ENCODE results near the gene PGBD5.
A peak's percentile ranks its signal among the peaks of the same experiment; 100 is the strongest.

Gene PGBD5

GRCh38 chr1:230299191-230300006 is 126.7 kb downstream of the PGBD5 start:
- no peak for DNase-seq

- no peak for DNase-seq
Measured at GRCh38 chr1:230295367-230295766, 130.8 kb downstream of the PGBD5 start.

- no peak for DNase-seq
Measured at GRCh38 chr1:230293390-230293700, 132.8 kb downstream of the PGBD5 start.

- DNase-seq: peak; percentile 18
Measured at GRCh38 chr1:230292689-230293389, 133.3 kb downstream of the PGBD5 start.

- no peak for DNase-seq
Measured at GRCh38 chr1:230291731-230292620, 134.2 kb downstream of the PGBD5 start.

GRCh38 chr1:230289350-230289644 is 136.8 kb downstream of the PGBD5 start:
- no peak for DNase-seq

GRCh38 chr1:230288641-230289349 is 137.3 kb downstream of the PGBD5 start:
- no peak for DNase-seq

- DNase-seq: no peak
Measured at GRCh38 chr1:230287674-230288315, 138.3 kb downstream of the PGBD5 start.

GRCh38 chr1:230286890-230287269 is 139.3 kb downstream of the PGBD5 start:
- no peak for DNase-seq

- DNase-seq: no peak
Measured at GRCh38 chr1:230286166-230286889, 139.8 kb downstream of the PGBD5 start.

GRCh38 chr1:230285351-230285750 is 140.8 kb downstream of the PGBD5 start:
- DNase-seq: no peak

GRCh38 chr1:230284891-230285290 is 141.2 kb downstream of the PGBD5 start:
- no peak for DNase-seq

- DNase-seq: no peak
Measured at GRCh38 chr1:230283678-230284077, 142.5 kb downstream of the PGBD5 start.

- no peak for DNase-seq
Measured at GRCh38 chr1:230282157-230282556, 144.0 kb downstream of the PGBD5 start.

GRCh38 chr1:230281556-230281955 is 144.6 kb downstream of the PGBD5 start:
- no peak for DNase-seq

- no peak for DNase-seq
Measured at GRCh38 chr1:230280906-230281413, 145.2 kb downstream of the PGBD5 start.

GRCh38 chr1:230280054-230280795 is 145.9 kb downstream of the PGBD5 start:
- DNase-seq: no peak

- DNase-seq: no peak
Measured at GRCh38 chr1:230279583-230279945, 146.6 kb downstream of the PGBD5 start.

- DNase-seq: no peak
Measured at GRCh38 chr1:230278871-230279582, 147.1 kb downstream of the PGBD5 start.

GRCh38 chr1:230278376-230278775 is 147.8 kb downstream of the PGBD5 start:
- no peak for DNase-seq
